Testis (tissue), 3 donors: ENCODE measurements around the gene HOXA6. TPM values are rescaled to one million over a fixed set of nuclear protein-coding genes. Genes with fewer than 3 reads are reported as not detected.

Source experiments
- DNase-seq: peaks from one replicate; pipeline ENCODE4 v3.0.0-alpha.2; 2019
- H3K27ac ChIP-seq, 2 donors: fragments of 200-600 bp; sonication (generic); one replicate each; pipeline ENCODE4 v1.5.1; 2019
- H3K27me3 ChIP-seq: fragments of 200-600 bp; sonication (generic); one replicate; pipeline ENCODE4 v1.5.1; 2019
- H3K36me3 ChIP-seq: fragments of 200-600 bp; sonication (generic); one replicate; pipeline ENCODE4 v1.5.1; 2017; ENCODE audit warnings: low read depth; ENCODE audit errors: missing control alignments
- H3K4me1 ChIP-seq: fragments of 200-600 bp; sonication (generic); one replicate; pipeline ENCODE4 v1.5.1; 2019
- H3K4me3 ChIP-seq, 2 donors: fragments of 200-600 bp; sonication (generic); one replicate each; pipeline ENCODE4 v1.5.1; 2017 to 2019
- H3K9me3 ChIP-seq: fragments of 200-600 bp; sonication (generic); one replicate; pipeline ENCODE4 v1.5.1; 2017
- CTCF ChIP-seq, 3 experiments: fragments of 450-650 bp in 2 of 3; fragments of 200-600 bp in 1 of 3; sonication (generic) in 1 of 3; IDR thresholded peaks; one replicate each; pipeline ENCODE4 v1.5.1; 2016 to 2019; ENCODE audit warnings: antibody characterized with exemption in 3 of 3, mild to moderate bottlenecking in 2 of 3, moderate library complexity in 1 of 3
- POLR2A ChIP-seq: fragments of 450-650 bp; IDR thresholded peaks from one replicate; pipeline ENCODE4 v1.6.1; 2017; ENCODE audit warnings: antibody characterized with exemption, mild to moderate bottlenecking, moderate library complexity
- WGBS, 2 donors: methylation state at CpG; one replicate each; pipeline ENCODE4 v1.1.5; 2018; 5-methylcytosine and 5-hydroxymethylcytosine counted together
- intact Hi-C: fragments of 100-400 bp; cut with DNase I; formaldehyde crosslinking; loops from one replicate; pipeline ENCODE4 v1.15.1; 2023; ENCODE audit warnings: low total_unique reads
- polyA plus RNA-seq: library from polyadenylated mRNA; stranded (reverse); fragments of 350-450 nt; fragmentation: Illumina TruSeq; extraction: RNeasy Lipid Tissue Mini Kit (QIAGEN cat#74804); gene quantifications from one replicate; pipeline ENCODE4 v1.2.3, GENCODE V29; 2014; ENCODE audit warnings: low read depth, low replicate concordance; ENCODE audit not compliant: insufficient read depth
- total RNA-seq, 2 donors: library from RNA; depleted of rRNA; stranded (reverse); fragments of >200 nt; gene quantifications; one replicate each; pipeline ENCODE4 v1.2.3, GENCODE V29; 2016

HOXA6 gene
- total and polyA plus RNA-seq, 3 donors from 2014 or later: 0.37 TPM; not detected in 2

GRCh38 chr7:27183682-27184336 is 36.2 kb upstream of the HOXA6 start:
- Histone ChIP-seq H3K36me3 (no peaks in the 10 kb centered on the region), H3K4me3 (no peak overlapping the region), H3K4me1 (peaks cover 7% of the 10 kb centered on the region), H3K27ac (no peak overlapping the region), H3K27me3 (peaks cover 8% of the 10 kb centered on the region), H3K9me3 (no peaks in the 10 kb centered on the region)
- no peak for DNase-seq
- 6 to 7% methylated on average over 30 of the region's 30 CpGs for WGBS, 2 donors
- intact Hi-C loops: no loop called here
- TF ChIP-seq POLR2A (no peak), CTCF (IDR thresholded peaks at IDR 0.05) (no peak)

- intact Hi-C loops: no loop called here
- Histone ChIP-seq H3K27me3 (peaks cover 8% of the 10 kb centered on the region), H3K4me3 (no peak overlapping the region), H3K4me1 (peaks cover 7% of the 10 kb centered on the region), H3K36me3 (no peaks in the 10 kb centered on the region), H3K9me3 (no peaks in the 10 kb centered on the region), H3K27ac (no peak overlapping the region)
- WGBS, 2 donors: 10 to 16% methylated on average over 32 to 39 of the region's 39 CpGs
- TF ChIP-seq CTCF (IDR thresholded peaks at IDR 0.05): no peak
- no peak for TF ChIP-seq POLR2A
- no peak for DNase-seq
Measured at GRCh38 chr7:27182861-27183681, 35.5 kb upstream of the HOXA6 start.

GRCh38 chr7:27182285-27182841 is 34.8 kb upstream of the HOXA6 start:
- Histone ChIP-seq H3K36me3 (no peaks in the 10 kb centered on the region), H3K27me3 (peaks cover 8% of the 10 kb centered on the region), H3K4me3 (no peak overlapping the region), H3K27ac (no peak overlapping the region), H3K9me3 (no peaks in the 10 kb centered on the region), H3K4me1 (peaks cover 7% of the 10 kb centered on the region)
- DNase-seq: no peak
- intact Hi-C loops: no loop called here
- TF ChIP-seq POLR2A (no peak), CTCF (IDR thresholded peaks at IDR 0.05) (no peak)
- 42 to 43% methylated on average over 3 to 4 of the region's 4 CpGs for WGBS, 2 donors

- Histone ChIP-seq H3K36me3 (no peaks in the 10 kb centered on the region), H3K4me1 (peaks cover 7% of the 10 kb centered on the region), H3K9me3 (no peaks in the 10 kb centered on the region), H3K27ac (no peak overlapping the region), H3K4me3 (no peak overlapping the region), H3K27me3 (peaks cover 8% of the 10 kb centered on the region)
- intact Hi-C loops: no loop called here
- TF ChIP-seq POLR2A (no peak), CTCF (IDR thresholded peaks at IDR 0.05) (no peak)
- DNase-seq: no peak
- 70 to 82% methylated on average over 4 of the region's 4 CpGs for WGBS, 2 donors
Measured at GRCh38 chr7:27181795-27182275, 34.3 kb upstream of the HOXA6 start.
